HAP-1 (cell line): ENCODE results near the gene NEK5.
"Not testable (repeated sequence)": the region's sequence is repeated elsewhere in the genome, so short reads cannot be mapped to it uniquely, and the experiment has no call there.

Source experiments
- DNase-seq, 2 experiments: peaks; one replicate each; pipeline ENCODE4 v3.0.0-alpha.2; 2016 to 2020; ENCODE audit warnings: low spot score in 2 of 2
- H3K27me3 ChIP-seq: fragments of 250-450 bp; sonication (Bioruptor Pico); 2 replicates; pipeline ENCODE4 v1.5.1; 2020; ENCODE audit warnings: low read depth, mild to moderate bottlenecking, moderate library complexity
- H3K36me3 ChIP-seq: fragments of 250-450 bp; sonication (Bioruptor Pico); replicated peaks from 2 replicates; pipeline ENCODE4 v1.5.1; 2020; ENCODE audit warnings: mild to moderate bottlenecking
- H3K4me1 ChIP-seq: fragments of 250-450 bp; sonication (Bioruptor Pico); 2 replicates; pipeline ENCODE4 v1.5.1; 2020; ENCODE audit warnings: mild to moderate bottlenecking
- H3K4me3 ChIP-seq: fragments of 250-450 bp; sonication (Bioruptor Pico); 2 replicates; pipeline ENCODE4 v1.5.1; 2020; ENCODE audit warnings: mild to moderate bottlenecking, moderate library complexity
- H3K9me3 ChIP-seq: fragments of 250-450 bp; sonication (Bioruptor Pico); 2 replicates; pipeline ENCODE4 v1.5.1; 2020; ENCODE audit warnings: mild to moderate bottlenecking, moderate library complexity
- in situ Hi-C: fragments of 300-500 bp; cut with MboI; formaldehyde crosslinking; loops from 3 replicates; pipeline ENCODE4 v1.14.3; 2020; ENCODE audit warnings: low sequenced_read_pairs, inconsistent platforms, mixed read lengths

The NEK5 gene

DNA sequence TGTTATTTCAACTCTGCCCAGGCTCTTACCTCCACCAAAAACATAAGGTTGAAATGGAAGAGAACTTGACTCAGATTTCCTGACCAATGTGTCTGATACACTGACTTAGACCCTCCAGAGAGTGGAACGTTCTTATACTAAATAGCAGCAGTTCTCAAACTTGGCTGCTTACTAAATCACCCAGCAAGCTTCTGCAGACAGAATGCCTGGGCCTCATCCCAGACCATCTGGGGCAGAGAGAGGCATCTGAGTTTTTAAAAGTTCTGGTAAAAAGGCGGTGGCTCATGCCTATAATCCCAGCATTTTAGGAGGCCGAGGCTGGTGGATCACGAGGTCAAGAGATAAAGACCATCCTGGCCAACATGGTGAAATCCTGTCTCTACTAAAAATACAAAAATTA, 46.3 kb downstream of the NEK5 start:
- H3K4me1 ChIP-seq, result no peaks in the 10 kb centered on the region
- no peak overlapping the region for H3K4me3 ChIP-seq
- H3K27me3 ChIP-seq, result peaks cover 8% of the 10 kb centered on the region; the same call in 1 of the 2 replicates
- no peaks in the 10 kb centered on the region for H3K36me3 ChIP-seq
- no peak for DNase-seq
- in situ Hi-C loops, result no loop called here
- H3K9me3 ChIP-seq, result no peaks in the 10 kb centered on the region

DNA sequence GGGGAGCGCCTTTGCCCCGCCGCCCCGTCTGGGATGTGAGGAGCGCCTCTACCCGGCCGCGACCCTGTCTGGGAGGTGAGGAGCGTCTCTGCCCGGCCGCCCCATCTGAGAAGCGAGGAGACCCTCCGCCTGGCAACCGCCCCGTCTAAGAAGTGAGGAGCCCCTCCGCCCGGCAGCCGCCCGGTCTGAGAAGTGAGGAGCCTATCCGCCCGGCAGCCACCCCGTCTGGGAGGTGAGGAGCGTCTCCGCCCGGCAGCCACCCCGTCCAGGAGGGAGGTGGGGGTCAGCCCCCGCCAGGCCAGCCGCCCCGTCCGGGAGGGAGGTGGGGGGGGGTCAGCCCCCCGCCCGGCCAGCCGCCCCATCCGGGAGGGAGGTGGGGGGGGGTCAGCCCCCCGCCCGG, 49.0 kb downstream of the NEK5 start:
- DNase-seq, H3K36me3 ChIP-seq, in situ Hi-C loops: not testable (repeated sequence)

DNA sequence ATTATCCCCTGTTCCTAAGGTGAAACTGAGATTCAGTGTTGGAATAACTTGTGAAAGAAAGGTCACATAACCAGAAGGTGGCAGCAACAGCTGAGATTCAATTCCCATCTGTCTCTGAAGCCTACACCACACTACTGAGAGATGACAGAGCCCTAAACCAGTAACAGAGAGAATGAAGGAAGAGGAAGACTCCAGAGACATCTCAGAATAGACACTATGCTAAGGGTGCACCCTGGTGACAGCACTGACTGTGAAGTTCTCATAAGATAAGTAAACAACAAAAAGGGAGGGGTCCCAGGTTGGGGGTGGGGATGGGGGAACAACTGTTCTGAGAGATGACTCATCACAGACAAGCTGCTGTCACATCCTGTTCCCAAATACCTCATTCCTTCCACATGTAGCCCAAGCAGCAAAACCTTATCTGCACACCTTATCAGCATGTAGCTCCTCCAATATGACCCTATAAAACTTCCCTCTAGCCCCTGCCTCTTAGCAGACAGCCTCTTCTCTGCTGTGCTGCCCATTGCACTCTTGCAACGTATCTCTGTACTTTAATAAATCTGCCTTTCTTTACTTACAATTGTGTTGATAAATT, 57.8 kb downstream of the NEK5 start:
- no peaks in the 10 kb centered on the region for H3K36me3 ChIP-seq
- no peaks in the 10 kb centered on the region; the same call in 1 of the 2 replicates for H3K9me3 ChIP-seq
- H3K27me3 ChIP-seq, result peaks cover 2% of the 10 kb centered on the region
- in situ Hi-C loops, result no loop called here
- no peak overlapping the region for H3K4me3 ChIP-seq
- no peak for DNase-seq
- H3K4me1 ChIP-seq, result no peaks in the 10 kb centered on the region

More for the DNA sequence above, 49.0 kb downstream of the NEK5 start:
- not testable (repeated sequence) for H3K4me3 ChIP-seq, H3K9me3 ChIP-seq, H3K4me1 ChIP-seq, H3K27me3 ChIP-seq

DNA sequence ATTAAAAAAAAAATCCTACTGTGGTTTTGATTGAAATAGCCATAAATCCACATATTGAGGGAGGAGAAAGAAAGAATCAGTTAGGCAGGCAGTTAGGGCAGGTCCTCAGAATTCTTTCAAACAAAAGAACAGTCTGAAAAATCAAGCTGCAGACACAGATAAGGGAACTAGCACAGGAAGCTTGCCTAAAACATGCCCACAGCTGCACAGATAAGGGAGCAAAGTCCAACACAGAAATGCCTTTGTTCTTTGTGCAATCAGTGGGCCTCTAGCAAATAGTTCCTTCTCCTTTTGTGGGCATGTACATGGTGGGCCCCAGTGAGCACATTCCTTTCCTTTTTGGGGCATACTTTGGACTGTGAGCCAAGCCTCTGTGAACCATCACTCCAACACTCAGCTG, 61.6 kb downstream of the NEK5 start:
- H3K9me3 ChIP-seq, result no peaks in the 10 kb centered on the region
- no peak for DNase-seq
- in situ Hi-C loops, result no loop called here

DNA sequence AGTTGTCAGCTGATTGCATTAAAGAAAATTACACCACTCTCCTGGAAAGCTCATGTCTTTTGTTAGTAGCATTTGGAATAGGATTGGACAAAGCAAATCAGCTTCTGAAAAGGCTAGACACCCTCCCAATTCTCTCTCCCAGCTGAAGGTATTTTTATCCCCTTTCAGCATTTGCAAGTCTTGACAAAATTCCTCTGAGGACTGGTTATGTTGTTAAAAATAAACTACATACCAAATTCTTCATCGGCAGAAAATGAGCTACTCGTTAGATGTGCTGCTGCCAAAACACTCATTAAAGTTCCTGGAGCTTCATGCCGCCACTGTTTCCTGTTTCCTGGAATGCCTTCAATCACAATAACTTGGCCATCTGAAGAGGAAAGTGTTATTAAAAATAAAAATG, 67.3 kb downstream of the NEK5 start:
- in situ Hi-C loops, result no loop called here
- Histone ChIP-seq H3K36me3 (no peaks in the 10 kb centered on the region), H3K27me3 (no peaks in the 10 kb centered on the region), H3K4me1 (no peaks in the 10 kb centered on the region), H3K4me3 (no peak overlapping the region), H3K9me3 (no peaks in the 10 kb centered on the region)
- no peak for DNase-seq

More for the DNA sequence above, 61.6 kb downstream of the NEK5 start:
- H3K27me3 ChIP-seq, result no peaks in the 10 kb centered on the region
- H3K36me3 ChIP-seq, result no peaks in the 10 kb centered on the region
- H3K4me3 ChIP-seq, result no peak overlapping the region
- H3K4me1 ChIP-seq, result no peaks in the 10 kb centered on the region

DNA sequence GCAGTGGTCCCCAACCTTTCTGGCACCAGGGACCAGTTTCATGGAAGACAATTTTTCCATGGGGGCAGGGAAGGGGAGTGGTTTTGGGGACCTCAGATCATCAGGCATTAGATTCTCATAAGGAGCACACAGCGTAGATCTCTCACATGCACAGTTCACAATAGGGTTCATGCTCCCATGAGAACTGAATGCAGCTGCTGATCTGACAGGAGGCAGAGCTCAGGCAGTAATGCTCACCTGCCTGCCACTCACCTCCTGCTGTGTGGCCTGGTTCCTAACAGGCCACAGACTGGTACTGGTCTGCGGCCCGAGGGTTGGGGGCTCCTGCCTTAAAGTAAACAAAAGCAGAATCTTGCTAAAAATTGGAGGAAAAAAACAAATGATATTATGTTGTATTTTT, 67.8 kb downstream of the NEK5 start:
- in situ Hi-C loops, H3K4me1 ChIP-seq, DNase-seq, H3K36me3 ChIP-seq, H3K9me3 ChIP-seq, H3K4me3 ChIP-seq, H3K27me3 ChIP-seq: not testable (repeated sequence)

DNA sequence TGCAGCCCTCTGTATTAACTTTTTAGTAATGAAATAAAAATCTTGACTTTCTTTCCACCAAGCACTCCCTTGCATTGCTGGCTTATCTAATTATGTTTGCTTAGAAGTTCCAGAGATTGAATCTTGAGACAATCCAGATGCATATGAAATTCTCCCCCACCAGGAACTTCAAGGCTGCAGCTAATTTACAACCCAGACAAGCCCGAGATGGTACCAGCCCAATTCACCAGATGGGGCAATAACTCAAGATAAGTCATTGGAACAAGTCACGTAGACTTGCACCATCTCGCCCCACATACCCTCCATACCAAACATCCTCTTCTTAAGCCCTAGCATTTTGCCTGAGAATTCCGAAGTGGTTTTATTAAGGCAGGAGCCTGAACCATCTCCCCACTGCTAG, 75.4 kb downstream of the NEK5 start:
- in situ Hi-C loops, result no loop called here
- no peaks in the 10 kb centered on the region for H3K36me3 ChIP-seq
- no peaks in the 10 kb centered on the region for H3K9me3 ChIP-seq
- DNase-seq, result no peak
- no peaks in the 10 kb centered on the region for H3K27me3 ChIP-seq
- H3K4me3 ChIP-seq, result no peak overlapping the region
- no peaks in the 10 kb centered on the region for H3K4me1 ChIP-seq

DNA sequence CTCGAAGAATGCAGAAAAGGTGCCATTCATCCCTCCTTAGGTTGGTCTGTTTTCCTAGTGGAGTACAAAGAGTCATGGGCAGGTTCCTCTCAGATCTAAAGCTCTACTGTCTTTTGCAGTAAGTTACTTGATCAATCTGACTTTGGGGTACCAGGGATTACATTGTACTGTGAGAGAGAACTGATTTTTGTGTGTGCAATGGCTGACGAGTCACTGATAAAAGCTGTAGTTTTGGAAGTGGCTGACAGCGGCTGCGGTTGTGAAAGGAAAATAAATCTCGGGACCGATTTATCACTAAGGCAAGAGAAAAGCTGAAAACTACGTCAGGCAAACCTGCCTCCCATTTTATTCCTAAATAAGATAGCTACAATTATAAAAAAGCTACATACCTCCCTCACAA, 77.5 kb downstream of the NEK5 start:
- H3K36me3 ChIP-seq, result no peaks in the 10 kb centered on the region
- H3K9me3 ChIP-seq, result no peaks in the 10 kb centered on the region
- H3K27me3 ChIP-seq, result no peaks in the 10 kb centered on the region
- no peak overlapping the region for H3K4me3 ChIP-seq
- in situ Hi-C loops, result no loop called here
- DNase-seq, result no peak
- H3K4me1 ChIP-seq, result no peaks in the 10 kb centered on the region

DNA sequence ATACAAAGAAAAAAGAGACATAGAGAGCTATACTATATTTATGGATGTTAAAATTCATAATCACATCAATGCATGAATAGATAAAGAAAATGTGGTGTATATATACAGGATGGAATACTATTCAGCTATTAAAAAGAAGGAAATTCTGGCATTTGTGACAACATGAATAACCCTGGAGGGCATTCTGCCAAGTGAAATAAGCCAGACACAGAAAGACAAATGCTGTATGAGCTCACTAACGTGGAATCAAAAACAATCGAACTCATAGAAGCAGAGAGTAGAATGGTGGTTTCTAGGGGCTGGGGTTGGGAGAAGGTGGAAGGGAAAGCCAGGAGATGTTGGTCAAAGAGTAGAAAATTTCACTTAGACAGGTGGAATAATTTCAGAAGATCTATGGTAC, 80.4 kb downstream of the NEK5 start:
- no peaks in the 10 kb centered on the region for H3K27me3 ChIP-seq
- H3K4me1 ChIP-seq, result no peaks in the 10 kb centered on the region
- H3K9me3 ChIP-seq, result no peaks in the 10 kb centered on the region
- H3K36me3 ChIP-seq, result no peaks in the 10 kb centered on the region
- no peak overlapping the region for H3K4me3 ChIP-seq
- in situ Hi-C loops, result no loop called here
- no peak for DNase-seq

DNA sequence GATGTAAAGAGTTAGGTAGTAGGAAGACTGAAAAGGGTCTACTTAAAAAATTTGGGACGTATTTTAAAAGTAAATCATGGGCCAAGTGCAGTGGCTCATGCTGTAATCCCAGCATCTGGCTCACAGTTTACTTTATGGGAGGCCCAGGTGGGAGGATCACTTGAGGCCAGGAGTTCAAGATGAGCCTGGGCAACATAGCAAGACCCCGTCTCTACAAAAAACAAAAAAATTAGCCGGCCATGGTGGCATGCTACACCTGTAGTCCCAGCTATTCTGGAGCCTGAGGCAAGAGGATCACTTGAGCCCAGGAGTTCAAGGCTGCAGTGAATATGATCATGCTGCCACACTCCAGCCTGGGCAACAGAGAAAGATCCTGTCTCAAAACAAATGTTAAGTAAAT, 81.4 kb downstream of the NEK5 start:
- H3K9me3 ChIP-seq, result no peaks in the 10 kb centered on the region
- no peak overlapping the region for H3K4me3 ChIP-seq
- no peaks in the 10 kb centered on the region for H3K4me1 ChIP-seq
- H3K36me3 ChIP-seq, result no peaks in the 10 kb centered on the region
- in situ Hi-C loops, result no loop called here
- no peaks in the 10 kb centered on the region for H3K27me3 ChIP-seq
- no peak for DNase-seq

DNA sequence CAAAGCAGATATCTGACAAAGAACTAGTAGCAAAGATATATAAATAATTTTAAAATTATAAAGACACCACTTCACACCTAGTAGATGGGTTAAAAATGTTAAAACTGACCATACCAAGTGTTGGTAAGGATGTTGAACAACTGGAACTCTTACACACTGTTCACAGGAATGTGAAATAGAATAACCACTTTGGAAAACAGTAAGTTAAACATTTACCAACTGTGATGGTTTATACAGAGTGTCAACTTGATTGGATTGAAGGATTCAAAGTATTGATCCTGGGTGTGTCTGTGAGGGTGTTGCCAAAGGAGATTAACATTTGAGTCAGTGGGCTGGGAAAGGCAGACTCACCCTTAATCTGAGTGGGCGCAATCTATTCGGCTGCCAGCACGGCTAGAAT, 85.2 kb downstream of the NEK5 start:
- no peak for DNase-seq
- H3K9me3 ChIP-seq, result no peaks in the 10 kb centered on the region
- in situ Hi-C loops, result no loop called here
- no peak overlapping the region for H3K4me3 ChIP-seq
- H3K27me3 ChIP-seq, result no peaks in the 10 kb centered on the region
- no peaks in the 10 kb centered on the region for H3K4me1 ChIP-seq
- H3K36me3 ChIP-seq, result no peaks in the 10 kb centered on the region

DNA sequence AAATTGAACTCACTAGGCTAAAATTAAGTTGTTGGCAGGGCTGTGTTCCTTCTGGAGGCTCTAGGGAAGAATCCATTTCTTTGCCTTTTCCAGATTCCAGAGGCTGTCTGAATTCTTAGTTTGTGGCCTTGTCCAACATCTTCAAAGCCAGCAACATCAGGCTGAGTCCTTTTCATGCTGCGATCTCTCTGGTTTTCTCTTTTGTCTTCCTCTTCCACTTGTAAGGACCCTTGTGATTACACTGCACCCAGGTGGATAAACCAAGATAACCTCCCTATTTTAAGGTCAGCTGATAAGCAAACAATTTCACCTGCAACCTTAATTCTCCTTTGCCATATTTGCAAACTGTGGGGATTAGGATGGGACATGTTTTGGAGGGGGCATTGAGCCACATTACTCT, 92.8 kb downstream of the NEK5 start:
- H3K4me3 ChIP-seq, result no peak overlapping the region
- no peak for DNase-seq
- H3K9me3 ChIP-seq, result no peaks in the 10 kb centered on the region
- in situ Hi-C loops, result no loop called here
- no peaks in the 10 kb centered on the region for H3K27me3 ChIP-seq
- H3K4me1 ChIP-seq, result no peaks in the 10 kb centered on the region
- no peaks in the 10 kb centered on the region for H3K36me3 ChIP-seq

DNA sequence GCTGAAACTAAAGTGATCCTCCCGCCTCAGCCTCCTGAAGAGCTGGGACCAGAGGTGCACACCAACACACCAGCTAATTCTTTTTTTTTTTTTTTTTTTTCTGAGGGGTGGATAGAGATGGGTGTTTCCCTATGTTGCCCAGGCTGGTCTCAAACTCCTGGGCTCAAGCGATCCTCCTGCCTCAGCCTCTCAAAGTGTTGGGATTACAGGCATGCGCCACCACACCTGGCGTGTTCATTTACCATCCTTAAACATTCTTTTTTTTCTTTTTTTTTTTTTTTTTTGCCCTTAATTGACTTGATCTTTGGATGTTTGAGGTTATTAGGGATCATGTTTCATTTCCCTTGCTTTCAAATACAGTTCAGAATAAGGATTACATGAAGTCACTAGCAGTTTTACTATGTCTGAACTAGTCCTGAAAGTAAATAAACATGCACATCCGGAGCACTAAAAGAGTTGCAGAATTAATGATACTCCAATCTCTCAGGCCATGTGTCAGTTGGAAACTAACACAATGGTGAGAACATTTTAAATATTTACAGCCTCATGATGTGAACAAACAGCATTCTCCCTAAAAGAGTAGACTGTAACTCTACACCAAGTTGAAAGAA, 94.2 kb downstream of the NEK5 start:
- in situ Hi-C loops, result no loop called here
- no peaks in the 10 kb centered on the region for H3K4me1 ChIP-seq
- H3K36me3 ChIP-seq, result no peaks in the 10 kb centered on the region
- no peaks in the 10 kb centered on the region for H3K9me3 ChIP-seq
- H3K27me3 ChIP-seq, result no peaks in the 10 kb centered on the region
- no peak for DNase-seq
- no peak overlapping the region for H3K4me3 ChIP-seq

DNA sequence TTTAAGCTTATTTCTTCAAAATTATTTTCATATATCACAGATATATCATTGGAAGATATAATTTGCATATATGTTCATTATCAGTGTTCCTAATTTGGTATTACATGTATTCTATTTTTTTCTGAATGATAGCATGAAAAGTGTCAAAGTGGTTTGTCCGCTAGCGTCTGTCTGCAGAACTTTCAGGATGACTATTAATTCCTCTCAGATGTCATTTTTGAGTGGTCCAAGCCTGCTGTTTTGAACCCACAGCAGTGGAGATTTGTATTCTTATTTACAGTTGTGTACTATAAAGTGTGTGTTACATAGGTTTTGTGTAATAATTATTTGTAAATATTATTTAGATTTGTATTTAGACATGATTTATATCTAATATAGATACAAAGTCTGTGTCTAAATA, 95.8 kb downstream of the NEK5 start:
- in situ Hi-C loops, result no loop called here
- H3K27me3 ChIP-seq, result no peaks in the 10 kb centered on the region
- peaks cover 4% of the 10 kb centered on the region; the same call in 1 of the 2 replicates for H3K36me3 ChIP-seq

DNA sequence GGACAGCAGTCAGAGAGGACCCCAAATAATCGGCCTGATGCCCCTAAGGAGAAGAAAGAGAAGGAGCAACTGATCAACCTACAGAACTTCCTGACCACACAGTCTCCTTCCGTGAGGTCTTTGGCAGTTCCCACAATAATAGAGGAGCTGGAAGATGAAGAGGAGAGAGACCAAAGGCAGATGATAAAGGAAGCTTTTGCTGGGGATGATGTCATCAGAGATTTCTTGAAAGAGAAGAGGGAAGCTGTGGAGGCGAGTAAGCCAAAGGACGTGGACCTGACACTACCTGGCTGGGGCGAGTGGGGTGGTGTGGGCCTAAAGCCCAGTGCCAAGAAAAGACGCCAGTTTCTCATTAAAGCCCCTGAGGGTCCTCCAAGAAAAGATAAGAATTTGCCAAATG, 98.5 kb downstream of the NEK5 start:
- H3K36me3 ChIP-seq, result peaks cover 12% of the 10 kb centered on the region
- in situ Hi-C loops, result not testable (repeated sequence)

More for the DNA sequence above, 95.8 kb downstream of the NEK5 start:
- H3K4me1 ChIP-seq, result no peaks in the 10 kb centered on the region
- H3K4me3 ChIP-seq, result no peak overlapping the region
- DNase-seq, result no peak
- no peaks in the 10 kb centered on the region for H3K9me3 ChIP-seq

More for the DNA sequence above, 98.5 kb downstream of the NEK5 start:
- not testable (repeated sequence) for H3K9me3 ChIP-seq, H3K27me3 ChIP-seq, H3K4me3 ChIP-seq, DNase-seq, H3K4me1 ChIP-seq
